Astrocyte of the cerebellum (primary cell): ENCODE data around the gene NOTCH2.

Experiments used
- DNase-seq: peaks from one replicate; pipeline ENCODE4 v3.0.0-alpha.2; 2011; ENCODE audit warnings: low read depth
- H3K4me3 ChIP-seq: 2 replicates; pipeline ENCODE4 v1.5.1; 2011; ENCODE audit warnings: mild to moderate bottlenecking, low read depth, low read length, moderate library complexity
- CTCF ChIP-seq: IDR thresholded peaks from 2 replicates; pipeline ENCODE4 v1.5.1; 2012; ENCODE audit warnings: low read length, low read depth, moderate library complexity, mild to moderate bottlenecking; ENCODE audit errors: missing control alignments
- in situ Hi-C: cut with HindIII; loops from 2 replicates; pipeline ENCODE4 v1.10.0; 2017; ENCODE audit warnings: low sequenced_read_pairs

Gene NOTCH2

GRCh38 chr1:119954476-119955422 is 114.7 kb downstream of the NOTCH2 start:
- DNase-seq: no peak
- H3K4me3 ChIP-seq: no peak overlapping the region
- in situ Hi-C loops: loop anchor here (25.0 kb wide), 1 partner anchor 92 kb away; no protein-coding TSS in a partner anchor
- no peak for TF ChIP-seq CTCF

GRCh38 chr1:119953266-119953998 is 116.0 kb downstream of the NOTCH2 start:
- no peak overlapping the region for H3K4me3 ChIP-seq
- DNase-seq: no peak
- TF ChIP-seq CTCF: no peak
- in situ Hi-C loops: loop anchor here (25.0 kb wide), 1 partner anchor 91 kb away; no protein-coding TSS in a partner anchor

GRCh38 chr1:119952496-119952895 is 117.0 kb downstream of the NOTCH2 start:
- in situ Hi-C loops: loop anchor here (25.0 kb wide), 1 partner anchor 90 kb away; no protein-coding TSS in a partner anchor
- no peak for TF ChIP-seq CTCF
- DNase-seq: no peak
- no peak overlapping the region for H3K4me3 ChIP-seq

GRCh38 chr1:119948342-119949214 is 120.9 kb downstream of the NOTCH2 start:
- no peak overlapping the region for H3K4me3 ChIP-seq
- in situ Hi-C loops: no loop called here
- TF ChIP-seq CTCF: peak; percentile 93
- DNase-seq: peak; percentile 68

- DNase-seq: peak; percentile 88
- no peak overlapping the region for H3K4me3 ChIP-seq
- no peak for TF ChIP-seq CTCF
- in situ Hi-C loops: no loop called here
These were observed 122.0 kb downstream of the NOTCH2 start for GRCh38 chr1:119947468-119947867.

- no peak for DNase-seq
- TF ChIP-seq CTCF: no peak
- no peak overlapping the region for H3K4me3 ChIP-seq
- in situ Hi-C loops: no loop called here
These were observed 122.7 kb downstream of the NOTCH2 start for GRCh38 chr1:119946724-119947123.
